GM12874 (cell line): Measurements from ENCODE around the gene LPIN2.

Experiments
- TF ChIP-seq, protein P1 (sequence below): IDR thresholded peaks from 2 replicates; pipeline ENCODE4 v1.5.1; 2011; ENCODE audit warnings: low read depth, mild to moderate bottlenecking, control low read depth, low read length, moderate library complexity; ENCODE audit not compliant: insufficient read depth

Gene LPIN2

DNA sequence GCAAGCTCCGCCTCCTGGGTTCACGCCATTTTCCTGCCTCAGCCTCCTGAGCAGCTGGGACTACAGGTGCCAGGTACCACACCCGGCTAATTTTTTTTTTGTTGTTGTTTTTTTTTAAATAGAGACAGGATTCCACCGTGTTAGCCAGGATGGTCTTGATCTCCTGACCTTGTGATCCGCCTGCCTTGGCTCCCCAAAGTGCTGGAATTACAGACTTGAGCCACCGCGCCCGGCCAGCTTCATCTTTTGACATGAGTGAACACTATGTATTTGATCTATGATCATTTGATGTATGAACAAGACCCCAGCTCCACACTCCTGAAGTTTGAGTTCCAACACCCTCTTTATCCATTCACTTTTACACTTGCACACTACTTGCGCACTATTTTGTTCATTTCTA lies 43.4 kb upstream of the LPIN2 start:
- TF ChIP-seq, protein P1, sequence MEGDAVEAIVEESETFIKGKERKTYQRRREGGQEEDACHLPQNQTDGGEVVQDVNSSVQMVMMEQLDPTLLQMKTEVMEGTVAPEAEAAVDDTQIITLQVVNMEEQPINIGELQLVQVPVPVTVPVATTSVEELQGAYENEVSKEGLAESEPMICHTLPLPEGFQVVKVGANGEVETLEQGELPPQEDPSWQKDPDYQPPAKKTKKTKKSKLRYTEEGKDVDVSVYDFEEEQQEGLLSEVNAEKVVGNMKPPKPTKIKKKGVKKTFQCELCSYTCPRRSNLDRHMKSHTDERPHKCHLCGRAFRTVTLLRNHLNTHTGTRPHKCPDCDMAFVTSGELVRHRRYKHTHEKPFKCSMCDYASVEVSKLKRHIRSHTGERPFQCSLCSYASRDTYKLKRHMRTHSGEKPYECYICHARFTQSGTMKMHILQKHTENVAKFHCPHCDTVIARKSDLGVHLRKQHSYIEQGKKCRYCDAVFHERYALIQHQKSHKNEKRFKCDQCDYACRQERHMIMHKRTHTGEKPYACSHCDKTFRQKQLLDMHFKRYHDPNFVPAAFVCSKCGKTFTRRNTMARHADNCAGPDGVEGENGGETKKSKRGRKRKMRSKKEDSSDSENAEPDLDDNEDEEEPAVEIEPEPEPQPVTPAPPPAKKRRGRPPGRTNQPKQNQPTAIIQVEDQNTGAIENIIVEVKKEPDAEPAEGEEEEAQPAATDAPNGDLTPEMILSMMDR: no peak

DNA sequence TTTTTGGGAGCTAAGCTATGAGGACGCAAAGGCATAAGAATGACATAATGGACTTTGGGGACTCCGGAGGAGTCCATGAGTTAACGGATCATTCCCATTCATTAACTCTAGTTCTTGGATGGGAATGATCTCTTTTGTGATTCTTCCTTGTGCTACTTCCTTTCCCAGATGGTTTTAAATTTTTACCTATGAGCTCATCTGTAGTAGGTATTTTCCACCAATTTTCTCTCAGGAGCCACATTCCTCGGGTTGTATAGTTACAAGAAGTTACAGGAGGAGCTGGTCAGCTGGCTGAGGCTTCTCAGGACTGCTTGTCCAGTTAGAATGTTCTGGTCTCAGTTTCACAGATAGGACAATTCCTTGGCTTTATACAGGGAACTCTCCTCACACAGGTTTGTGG lies 42.9 kb upstream of the LPIN2 start:
- TF ChIP-seq, protein P1: no peak

DNA sequence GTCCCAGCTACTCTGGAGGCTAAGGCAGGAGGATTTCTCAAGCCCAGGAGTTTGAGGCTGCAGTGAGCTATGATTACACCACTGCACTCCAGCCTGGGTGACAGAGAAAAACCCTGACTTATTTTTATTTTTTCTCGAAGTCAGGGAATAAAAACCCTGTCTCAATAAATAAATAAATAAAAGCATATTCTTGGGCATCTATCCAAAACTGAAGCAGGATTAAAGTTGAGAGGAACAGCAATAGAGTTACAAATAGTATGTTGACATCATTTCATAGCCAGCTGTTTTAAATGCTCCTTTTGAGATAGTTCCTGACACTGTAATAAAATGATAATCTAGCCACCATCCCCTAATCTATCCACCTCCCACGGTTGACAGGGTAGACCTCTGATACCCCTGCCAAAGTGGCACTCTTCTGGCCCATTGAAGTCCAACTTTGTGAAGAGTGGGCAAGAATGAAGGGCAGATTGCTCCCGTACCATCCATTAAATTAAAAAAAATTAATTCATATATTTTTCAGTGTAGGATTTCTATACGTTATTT lies 42.3 kb upstream of the LPIN2 start:
- TF ChIP-seq, protein P1: no peak

DNA sequence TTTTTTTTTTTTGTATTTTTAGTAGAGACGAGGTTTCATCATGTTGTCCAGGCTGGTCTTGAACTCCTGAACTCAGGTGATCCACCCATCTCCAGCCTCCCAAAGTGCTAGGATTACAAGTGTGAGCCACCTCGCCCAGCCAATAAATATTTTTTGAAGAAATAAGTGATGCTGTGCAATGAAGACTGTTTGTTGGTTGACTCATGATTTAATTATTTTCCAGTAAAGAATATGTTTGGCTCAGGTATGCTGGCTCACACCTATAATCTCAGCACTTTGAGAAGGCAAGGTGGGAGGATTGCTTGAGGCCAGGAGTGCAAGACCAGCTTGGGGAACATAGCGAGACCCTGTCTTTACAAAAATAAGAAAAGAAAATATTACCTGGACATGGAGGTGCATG lies 41.8 kb upstream of the LPIN2 start:
- TF ChIP-seq, protein P1: no peak

DNA sequence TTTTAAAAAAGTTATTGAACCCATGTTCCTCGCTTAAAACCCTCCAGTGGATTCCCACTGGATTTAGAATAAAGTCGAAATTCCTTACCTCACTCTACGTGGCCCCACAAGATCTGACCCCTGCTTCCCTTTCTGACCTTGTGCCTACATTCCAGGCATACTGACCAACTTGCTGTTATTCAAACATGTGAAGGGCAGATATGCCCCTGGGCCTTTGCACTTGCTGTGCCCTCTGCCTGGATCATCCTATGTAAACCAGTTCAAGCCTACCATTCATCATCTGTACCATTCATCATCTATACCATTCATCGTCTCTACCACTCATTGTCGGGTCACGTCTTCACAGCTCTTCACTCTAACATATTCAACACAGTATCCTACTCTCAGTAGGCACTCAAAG lies 41.3 kb upstream of the LPIN2 start:
- TF ChIP-seq, protein P1: no peak

DNA sequence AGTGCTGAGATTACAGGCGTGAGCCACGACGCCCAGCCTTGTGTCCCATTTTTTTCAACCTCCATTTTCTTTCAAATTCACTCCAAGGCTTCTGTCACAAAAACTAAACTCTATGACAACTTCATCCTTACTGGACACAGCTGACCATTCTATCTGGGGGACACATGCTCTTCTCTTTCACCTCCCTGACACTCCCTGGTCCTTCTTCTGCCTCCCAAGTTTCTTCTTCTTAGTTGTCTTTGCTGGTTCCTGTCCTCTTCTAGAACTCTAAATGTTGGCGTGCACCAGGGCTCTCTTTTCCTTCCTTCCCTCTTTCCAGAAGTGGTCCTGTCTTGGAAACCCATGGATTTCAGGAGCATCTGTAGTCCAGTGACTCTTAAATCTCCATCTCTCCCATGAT lies 40.1 kb upstream of the LPIN2 start:
- TF ChIP-seq, protein P1: no peak

DNA sequence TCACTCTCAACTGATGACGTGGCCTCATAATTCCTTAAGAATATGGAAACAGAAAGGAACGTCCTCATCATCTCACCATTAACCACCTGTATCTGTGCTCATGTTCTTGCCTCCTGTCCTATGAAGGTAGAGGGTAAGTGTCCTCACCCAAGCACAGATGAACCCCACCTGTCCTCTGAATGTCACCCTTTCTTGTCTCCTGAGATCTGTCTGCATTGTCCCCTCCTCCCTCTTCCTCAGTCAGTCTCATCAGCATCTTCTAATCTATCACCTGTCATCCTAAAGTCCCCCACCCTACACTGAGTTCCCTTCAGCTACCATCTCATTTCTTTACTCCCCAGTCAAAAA lies 39.4 kb upstream of the LPIN2 start:
- TF ChIP-seq, protein P1: no peak
